DND-41 (cell line): ENCODE results near the gene RAPGEF2.

Experiments used
- CTCF ChIP-seq: IDR thresholded peaks from 2 replicates; pipeline ENCODE4 v1.5.1; 2012; ENCODE audit warnings: borderline replicate concordance, low read length, moderate library complexity, mild to moderate bottlenecking; ENCODE audit not compliant: poor library complexity, severe bottlenecking; ENCODE audit errors: extremely low read depth
- EZH2 ChIP-seq: IDR thresholded peaks from 3 replicates; pipeline ENCODE4 v1.6.1; 2012; ENCODE audit warnings: borderline replicate concordance, low read depth, mild to moderate bottlenecking, moderate library complexity, low read length, inconsistent platforms; ENCODE audit not compliant: severe bottlenecking

GRCh38 chr4:159178151-159178546 lies 75.3 kb downstream of the RAPGEF2 start:
- TF ChIP-seq CTCF (no peak), EZH2 (no peak)
